NCI-H1105 treated with DMSO at 0.1 percent for 48 hours (cell line): ENCODE results near the gene ADAM22.
"Not testable (repeated sequence)": the region's sequence is repeated elsewhere in the genome, so short reads cannot be mapped to it uniquely, and the experiment has no call there.

Source experiments
- DNase-seq: peaks from one replicate; lab custom pipeline; 2025; lab: John Stamatoyannopoulos, UW

The ADAM22 gene

GRCh38 chr7:87933953-87934698, at the start of gene ADAM22:
Gene ADAM22, plus strand, starts transcription at chr7:87934251. Its CDS starts 215 bp downstream, at chr7:87934466.
- peak; percentile 95 for DNase-seq

- DNase-seq = no peak
Observed at GRCh38 chr7:87885018-87885417, 49.0 kb upstream of the ADAM22 start.

GRCh38 chr7:87886875-87887274, 47.2 kb upstream of the ADAM22 start:
- DNase-seq = peak; percentile 41

- DNase-seq = no peak
Observed at GRCh38 chr7:87895363-87895762, 38.7 kb upstream of the ADAM22 start.

GRCh38 chr7:87899255-87899654, 34.8 kb upstream of the ADAM22 start:
- no peak for DNase-seq

GRCh38 chr7:87907136-87907906, 26.7 kb upstream of the ADAM22 start:
- DNase-seq = not testable (repeated sequence)

GRCh38 chr7:87908814-87909213, 25.2 kb upstream of the ADAM22 start:
- not testable (repeated sequence) for DNase-seq

- no peak for DNase-seq
Observed at GRCh38 chr7:87912121-87912520, 21.9 kb upstream of the ADAM22 start.

GRCh38 chr7:87918740-87919139, 15.3 kb upstream of the ADAM22 start:
- DNase-seq = no peak

- no peak for DNase-seq
Observed at GRCh38 chr7:87919875-87920274, 14.2 kb upstream of the ADAM22 start.

GRCh38 chr7:87920578-87920977, 13.5 kb upstream of the ADAM22 start:
- DNase-seq = no peak

GRCh38 chr7:87922759-87923395, 11.2 kb upstream of the ADAM22 start:
- not testable (repeated sequence) for DNase-seq

GRCh38 chr7:87926581-87927461, 7.2 kb upstream of the ADAM22 start:
- no peak for DNase-seq

- DNase-seq = no peak
Observed at GRCh38 chr7:87933605-87933952, 472 bp upstream of the ADAM22 start.

GRCh38 chr7:87934699-87935383, 790 bp downstream of the ADAM22 start:
- peak; percentile 42 for DNase-seq

GRCh38 chr7:87935384-87935706, 1.3 kb downstream of the ADAM22 start:
- peak; percentile 8 for DNase-seq

- no peak for DNase-seq
Observed at GRCh38 chr7:87941138-87941537, 7.1 kb downstream of the ADAM22 start.

GRCh38 chr7:87944547-87944946, 10.5 kb downstream of the ADAM22 start:
- no peak for DNase-seq

GRCh38 chr7:87945926-87946325, 11.9 kb downstream of the ADAM22 start:
- DNase-seq = not testable (repeated sequence)

- no peak for DNase-seq
Observed at GRCh38 chr7:87948371-87948770, 14.3 kb downstream of the ADAM22 start.

GRCh38 chr7:87959336-87959735, 25.3 kb downstream of the ADAM22 start:
- DNase-seq = no peak
